SK-N-SH (cell line): ENCODE results near the gene SMAP2. TPM values are rescaled to one million over a fixed set of nuclear protein-coding genes. Genes with fewer than 3 reads are reported as not detected.

Experiments used
- CTCF ChIA-PET: fragments of 300-600, 350-600 bp; formaldehyde crosslinking; extraction: SDS; loops from one replicate; lab custom pipeline; 2021; lab: Yijun Ruan, JAX
- POLR2A ChIA-PET: fragments of 350-600 bp; sonication (Branson Sonifier 250); formaldehyde crosslinking; extraction: SDS; loops from one replicate; lab custom pipeline; 2020; ENCODE audit warnings: antibody characterized with exemption, inconsistent platforms; lab: Yijun Ruan, JAX
- DNase-seq: peaks from one replicate; pipeline ENCODE4 v3.0.0; 2012
- H2AFZ ChIP-seq: fragments of 200-600 bp; sonication (generic); 2 replicates; pipeline ENCODE4 v1.8.1; 2016; ENCODE audit warnings: antibody characterized with exemption, mild to moderate bottlenecking, low read depth
- H3F3A ChIP-seq: fragments of 200-600 bp; sonication (generic); replicated peaks from 2 replicates; pipeline ENCODE3; 2016; ENCODE audit warnings: antibody characterized with exemption, mild to moderate bottlenecking; ENCODE audit not compliant: insufficient read depth
- H3K27ac ChIP-seq, 2 experiments: fragments of 200-500 bp in 1 of 2; fragments of 200-600 bp in 1 of 2; sonication (Bioruptor generic) in 1 of 2; sonication (generic), shearing (Covaris generic) in 1 of 2; 2 replicates each; pipeline versions ENCODE4 v1.5.1 to v1.6.1; 2014 to 2016; ENCODE audit warnings: low read depth in 2 of 2, inconsistent platforms in 1 of 2, low read length in 1 of 2, mild to moderate bottlenecking in 1 of 2, mixed read lengths in 1 of 2
- H3K27me3 ChIP-seq: fragments of 200-600 bp; sonication (generic), shearing (Covaris generic); 2 replicates; pipeline ENCODE4 v1.6.1; 2016; ENCODE audit warnings: mixed run types; ENCODE audit not compliant: insufficient read depth
- H3K36me3 ChIP-seq, 2 experiments: fragments of 200-500 bp in 1 of 2; fragments of 200-600 bp in 1 of 2; sonication (Bioruptor generic) in 1 of 2; sonication (generic) in 1 of 2; replicated peaks in 1 of 2; 2 replicates each; pipeline versions ENCODE3 to v1.5.1; 2014 to 2016; ENCODE audit warnings: low read length in 1 of 2, mild to moderate bottlenecking in 1 of 2; ENCODE audit not compliant: insufficient read depth in 2 of 2, control insufficient read depth in 1 of 2
- H3K4me1 ChIP-seq, 2 experiments: fragments of 200-500 bp in 1 of 2; fragments of 200-600 bp in 1 of 2; sonication (Bioruptor generic) in 1 of 2; sonication (generic), shearing (Covaris generic) in 1 of 2; 2 replicates each; pipeline versions ENCODE4 v1.5.1 to v1.6.1; 2014 to 2016; ENCODE audit warnings: low read depth in 1 of 2, low read length in 1 of 2, mixed run types in 1 of 2; ENCODE audit not compliant: insufficient read depth in 2 of 2, control insufficient read depth in 1 of 2
- H3K4me2 ChIP-seq: fragments of 200-600 bp; sonication (generic), shearing (Covaris generic); 2 replicates; pipeline ENCODE4 v1.6.1; 2017; ENCODE audit warnings: mixed run types
- H3K4me3 ChIP-seq, 2 experiments: fragments of 200-500 bp in 1 of 2; fragments of 200-600 bp in 1 of 2; sonication (Bioruptor generic) in 1 of 2; sonication (generic), shearing (Covaris generic) in 1 of 2; 2 replicates each; pipeline versions ENCODE4 v1.5.1 to v1.8.1; 2014 to 2016; ENCODE audit warnings: low read depth in 2 of 2, inconsistent platforms in 1 of 2, low read length in 1 of 2, mild to moderate bottlenecking in 1 of 2, mixed read lengths in 1 of 2, moderate library complexity in 1 of 2
- H3K79me2 ChIP-seq: fragments of 200-600 bp; sonication (generic); 2 replicates; pipeline ENCODE4 v1.8.1; 2017; ENCODE audit warnings: mild to moderate bottlenecking; ENCODE audit not compliant: insufficient read depth
- H3K9ac ChIP-seq: fragments of 200-600 bp; sonication (generic); 2 replicates; pipeline ENCODE4 v1.6.1; 2017; ENCODE audit warnings: mixed run types
- H3K9me2 ChIP-seq: fragments of 200-600 bp; sonication (generic); 2 replicates; pipeline ENCODE4 v1.6.1; 2017; ENCODE audit warnings: mixed run types
- H3K9me3 ChIP-seq: fragments of 200-600 bp; sonication (generic); 2 replicates; pipeline ENCODE4 v1.6.1; 2017; ENCODE audit warnings: mixed run types, mild to moderate bottlenecking, moderate library complexity
- H4K20me1 ChIP-seq: fragments of 200-600 bp; sonication (generic); 2 replicates; pipeline ENCODE4 v1.6.1; 2017; ENCODE audit warnings: mild to moderate bottlenecking, mixed run types; ENCODE audit not compliant: insufficient read depth
- EP300 ChIP-seq, 2 experiments: IDR thresholded peaks; 2 replicates each; pipeline versions ENCODE4 v1.4.0 to v1.6.1; 2012; ENCODE audit warnings: borderline replicate concordance in 1 of 2, low read depth in 1 of 2, low read length in 1 of 2
- EZH2phosphoT487 ChIP-seq: fragments of 200-600 bp; sonication (generic); IDR thresholded peaks from 2 replicates; pipeline ENCODE4 v1.6.1; 2017; ENCODE audit warnings: low read depth, mixed run types, mild to moderate bottlenecking, antibody characterized with exemption, moderate library complexity, borderline replicate concordance
- GATA2 ChIP-seq: sonication (generic); formaldehyde crosslinking; IDR thresholded peaks from 2 replicates; pipeline ENCODE4 v1.5.0; 2020; ENCODE audit warnings: mild to moderate bottlenecking, missing genetic modification reagents
- MXI1 ChIP-seq: IDR thresholded peaks from 2 replicates; pipeline ENCODE4 v1.6.1; 2012; ENCODE audit warnings: mild to moderate bottlenecking, low read depth, low read length, improper control_type of control experiment
- POLR2AphosphoS5 ChIP-seq: IDR thresholded peaks from 2 replicates; pipeline ENCODE4 v1.6.1; 2012; ENCODE audit warnings: low read depth, low read length
- RCOR1 ChIP-seq: fragments of 150-350 bp; IDR thresholded peaks from 2 replicates; pipeline ENCODE4 v1.6.1; 2017; ENCODE audit warnings: antibody characterized with exemption, low read length
- RFX5 ChIP-seq: IDR thresholded peaks from 2 replicates; pipeline ENCODE4 v1.6.1; 2012; ENCODE audit warnings: mild to moderate bottlenecking, improper control_type of control experiment, low read length
- RXRA ChIP-seq: IDR thresholded peaks from 2 replicates; pipeline ENCODE4 v1.4.0; 2012; ENCODE audit warnings: low read depth, mild to moderate bottlenecking, borderline replicate concordance
- SIN3A ChIP-seq: IDR thresholded peaks from 2 replicates; pipeline ENCODE4 v1.6.1; 2012; ENCODE audit warnings: low read depth, mild to moderate bottlenecking, low read length, moderate library complexity, borderline replicate concordance
- SMC3 ChIP-seq: IDR thresholded peaks from 2 replicates; pipeline ENCODE4 v1.6.1; 2012; ENCODE audit warnings: low read depth, low read length, improper control_type of control experiment
- TAF1 ChIP-seq: IDR thresholded peaks from 2 replicates; pipeline ENCODE4 v1.6.1; 2012; ENCODE audit warnings: low read depth, mild to moderate bottlenecking, low read length, moderate library complexity, borderline replicate concordance
- TCF12 ChIP-seq: IDR thresholded peaks from 2 replicates; pipeline ENCODE4 v1.4.0; 2012
- YY1 ChIP-seq: IDR thresholded peaks from 2 replicates; pipeline ENCODE4 v1.4.0; 2012; ENCODE audit warnings: low read depth, mild to moderate bottlenecking
- WGBS: methylation state at CpG from one replicate; pipeline ENCODE4 v1.1.6; 2017; ENCODE audit warnings: low lambda C conversion rate; 5-methylcytosine and 5-hydroxymethylcytosine counted together
- polyA plus RNA-seq, 3 experiments: library from polyadenylated mRNA; depleted of rRNA; stranded (reverse); fragments of >200 nt; gene quantifications; 2 replicates each; pipeline ENCODE4 v1.2.3, GENCODE V29; 2012
- TF ChIP-seq, protein P1 (sequence below): IDR thresholded peaks from 2 replicates; pipeline ENCODE4; 2012
- TF ChIP-seq, protein P2 (sequence below): IDR thresholded peaks from 2 replicates; pipeline ENCODE4 v1.6.1; 2012; ENCODE audit warnings: mild to moderate bottlenecking, low read depth, low read length, moderate library complexity
- TF ChIP-seq, protein P3 (sequence below): IDR thresholded peaks from 2 replicates; pipeline ENCODE4 v1.4.0; 2012; ENCODE audit warnings: low read depth
- TF ChIP-seq, protein P4 (sequence below): IDR thresholded peaks from 2 replicates; pipeline ENCODE4 v1.4.0; 2012; ENCODE audit warnings: low read depth, borderline replicate concordance
- TF ChIP-seq, protein P5 (sequence below): IDR thresholded peaks from 2 replicates; pipeline ENCODE4 v1.4.0; 2012; ENCODE audit warnings: low read depth, borderline replicate concordance
- TF ChIP-seq, protein P6 (sequence below): fragments of 200-600 bp; sonication (generic); IDR thresholded peaks from 2 replicates; pipeline ENCODE4 v1.6.1; 2017; ENCODE audit warnings: antibody characterized with exemption, mild to moderate bottlenecking, moderate library complexity

SMAP2 gene
- polyA plus RNA-seq, 1 of the 3 experiments (the other 2 are of a cell fraction): 11.2 TPM

DNA sequence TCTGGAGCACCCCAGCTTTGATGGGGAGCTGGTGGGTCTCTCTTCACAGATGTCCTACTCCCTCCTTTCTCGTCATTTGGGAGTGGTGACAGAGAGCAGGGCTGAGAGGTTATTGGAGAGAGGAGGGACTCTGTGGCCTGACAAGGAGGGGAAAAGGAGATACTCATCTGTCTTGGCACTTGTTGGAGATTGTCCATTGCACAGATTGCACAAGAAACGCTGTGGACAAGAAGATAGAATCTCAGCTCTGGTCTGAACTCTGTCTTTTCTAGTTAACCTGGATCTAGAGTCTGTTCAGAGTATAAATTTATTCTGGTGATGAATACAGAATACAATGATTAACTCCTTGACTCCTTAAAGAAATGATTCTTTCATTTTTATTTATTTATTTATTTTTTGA lies 22.4 kb upstream of the SMAP2 start:
- ChIA-PET POLR2A (no interaction called here), CTCF (interaction anchor here (0.6 to 9.4 kb wide), 5 partner anchors 14 to 264 kb away, joined by 3 to 71 read pairs (median 7); no protein-coding TSS in a partner anchor)
- Histone ChIP-seq H3K27me3 (no peaks in the 10 kb centered on the region), H3K9ac (no peak overlapping the region), H3K36me3 (no peaks in the 10 kb centered on the region), H3K4me2 (no peak overlapping the region), H3K27ac (no peak overlapping the region), H3K79me2 (no peaks in the 10 kb centered on the region), H4K20me1 (no peaks in the 10 kb centered on the region), H3K4me3 (no peak overlapping the region), H3K9me2 (no peaks in the 10 kb centered on the region), H3K9me3 (no peaks in the 10 kb centered on the region), H2AFZ (no peak overlapping the region), H3F3A (no peaks in the 10 kb centered on the region), H3K4me1 (no peaks in the 10 kb centered on the region)
- TF ChIP-seq, protein P1, sequence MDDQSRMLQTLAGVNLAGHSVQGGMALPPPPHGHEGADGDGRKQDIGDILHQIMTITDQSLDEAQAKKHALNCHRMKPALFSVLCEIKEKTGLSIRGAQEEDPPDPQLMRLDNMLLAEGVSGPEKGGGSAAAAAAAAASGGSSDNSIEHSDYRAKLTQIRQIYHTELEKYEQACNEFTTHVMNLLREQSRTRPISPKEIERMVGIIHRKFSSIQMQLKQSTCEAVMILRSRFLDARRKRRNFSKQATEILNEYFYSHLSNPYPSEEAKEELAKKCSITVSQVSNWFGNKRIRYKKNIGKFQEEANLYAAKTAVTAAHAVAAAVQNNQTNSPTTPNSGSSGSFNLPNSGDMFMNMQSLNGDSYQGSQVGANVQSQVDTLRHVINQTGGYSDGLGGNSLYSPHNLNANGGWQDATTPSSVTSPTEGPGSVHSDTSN: no peak
- no peak for TF ChIP-seq GATA2 (CRISPR knock-in tag)
- TF ChIP-seq, protein P2, sequence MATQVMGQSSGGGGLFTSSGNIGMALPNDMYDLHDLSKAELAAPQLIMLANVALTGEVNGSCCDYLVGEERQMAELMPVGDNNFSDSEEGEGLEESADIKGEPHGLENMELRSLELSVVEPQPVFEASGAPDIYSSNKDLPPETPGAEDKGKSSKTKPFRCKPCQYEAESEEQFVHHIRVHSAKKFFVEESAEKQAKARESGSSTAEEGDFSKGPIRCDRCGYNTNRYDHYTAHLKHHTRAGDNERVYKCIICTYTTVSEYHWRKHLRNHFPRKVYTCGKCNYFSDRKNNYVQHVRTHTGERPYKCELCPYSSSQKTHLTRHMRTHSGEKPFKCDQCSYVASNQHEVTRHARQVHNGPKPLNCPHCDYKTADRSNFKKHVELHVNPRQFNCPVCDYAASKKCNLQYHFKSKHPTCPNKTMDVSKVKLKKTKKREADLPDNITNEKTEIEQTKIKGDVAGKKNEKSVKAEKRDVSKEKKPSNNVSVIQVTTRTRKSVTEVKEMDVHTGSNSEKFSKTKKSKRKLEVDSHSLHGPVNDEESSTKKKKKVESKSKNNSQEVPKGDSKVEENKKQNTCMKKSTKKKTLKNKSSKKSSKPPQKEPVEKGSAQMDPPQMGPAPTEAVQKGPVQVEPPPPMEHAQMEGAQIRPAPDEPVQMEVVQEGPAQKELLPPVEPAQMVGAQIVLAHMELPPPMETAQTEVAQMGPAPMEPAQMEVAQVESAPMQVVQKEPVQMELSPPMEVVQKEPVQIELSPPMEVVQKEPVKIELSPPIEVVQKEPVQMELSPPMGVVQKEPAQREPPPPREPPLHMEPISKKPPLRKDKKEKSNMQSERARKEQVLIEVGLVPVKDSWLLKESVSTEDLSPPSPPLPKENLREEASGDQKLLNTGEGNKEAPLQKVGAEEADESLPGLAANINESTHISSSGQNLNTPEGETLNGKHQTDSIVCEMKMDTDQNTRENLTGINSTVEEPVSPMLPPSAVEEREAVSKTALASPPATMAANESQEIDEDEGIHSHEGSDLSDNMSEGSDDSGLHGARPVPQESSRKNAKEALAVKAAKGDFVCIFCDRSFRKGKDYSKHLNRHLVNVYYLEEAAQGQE: no peak
- no peak for TF ChIP-seq SIN3A
- no peak for TF ChIP-seq EP300 (IDR thresholded peaks at IDR 0.05; ENCODE audit: borderline replicate concordance in 1 of 2, low read depth in 1 of 2, low read length in 1 of 2)
- TF ChIP-seq, protein P3, sequence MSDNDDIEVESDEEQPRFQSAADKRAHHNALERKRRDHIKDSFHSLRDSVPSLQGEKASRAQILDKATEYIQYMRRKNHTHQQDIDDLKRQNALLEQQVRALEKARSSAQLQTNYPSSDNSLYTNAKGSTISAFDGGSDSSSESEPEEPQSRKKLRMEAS: no peak
- no peak for TF ChIP-seq TAF1
- TF ChIP-seq TCF12: no peak
- no peak for TF ChIP-seq POLR2AphosphoS5
- no peak for TF ChIP-seq YY1
- no peak for TF ChIP-seq RCOR1
- TF ChIP-seq RXRA: no peak
- TF ChIP-seq, protein P4, sequence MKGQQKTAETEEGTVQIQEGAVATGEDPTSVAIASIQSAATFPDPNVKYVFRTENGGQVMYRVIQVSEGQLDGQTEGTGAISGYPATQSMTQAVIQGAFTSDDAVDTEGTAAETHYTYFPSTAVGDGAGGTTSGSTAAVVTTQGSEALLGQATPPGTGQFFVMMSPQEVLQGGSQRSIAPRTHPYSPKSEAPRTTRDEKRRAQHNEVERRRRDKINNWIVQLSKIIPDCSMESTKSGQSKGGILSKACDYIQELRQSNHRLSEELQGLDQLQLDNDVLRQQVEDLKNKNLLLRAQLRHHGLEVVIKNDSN: no peak
- TF ChIP-seq, protein P5, sequence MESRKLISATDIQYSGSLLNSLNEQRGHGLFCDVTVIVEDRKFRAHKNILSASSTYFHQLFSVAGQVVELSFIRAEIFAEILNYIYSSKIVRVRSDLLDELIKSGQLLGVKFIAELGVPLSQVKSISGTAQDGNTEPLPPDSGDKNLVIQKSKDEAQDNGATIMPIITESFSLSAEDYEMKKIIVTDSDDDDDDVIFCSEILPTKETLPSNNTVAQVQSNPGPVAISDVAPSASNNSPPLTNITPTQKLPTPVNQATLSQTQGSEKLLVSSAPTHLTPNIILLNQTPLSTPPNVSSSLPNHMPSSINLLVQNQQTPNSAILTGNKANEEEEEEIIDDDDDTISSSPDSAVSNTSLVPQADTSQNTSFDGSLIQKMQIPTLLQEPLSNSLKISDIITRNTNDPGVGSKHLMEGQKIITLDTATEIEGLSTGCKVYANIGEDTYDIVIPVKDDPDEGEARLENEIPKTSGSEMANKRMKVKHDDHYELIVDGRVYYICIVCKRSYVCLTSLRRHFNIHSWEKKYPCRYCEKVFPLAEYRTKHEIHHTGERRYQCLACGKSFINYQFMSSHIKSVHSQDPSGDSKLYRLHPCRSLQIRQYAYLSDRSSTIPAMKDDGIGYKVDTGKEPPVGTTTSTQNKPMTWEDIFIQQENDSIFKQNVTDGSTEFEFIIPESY: no peak
- TF ChIP-seq, protein P6, sequence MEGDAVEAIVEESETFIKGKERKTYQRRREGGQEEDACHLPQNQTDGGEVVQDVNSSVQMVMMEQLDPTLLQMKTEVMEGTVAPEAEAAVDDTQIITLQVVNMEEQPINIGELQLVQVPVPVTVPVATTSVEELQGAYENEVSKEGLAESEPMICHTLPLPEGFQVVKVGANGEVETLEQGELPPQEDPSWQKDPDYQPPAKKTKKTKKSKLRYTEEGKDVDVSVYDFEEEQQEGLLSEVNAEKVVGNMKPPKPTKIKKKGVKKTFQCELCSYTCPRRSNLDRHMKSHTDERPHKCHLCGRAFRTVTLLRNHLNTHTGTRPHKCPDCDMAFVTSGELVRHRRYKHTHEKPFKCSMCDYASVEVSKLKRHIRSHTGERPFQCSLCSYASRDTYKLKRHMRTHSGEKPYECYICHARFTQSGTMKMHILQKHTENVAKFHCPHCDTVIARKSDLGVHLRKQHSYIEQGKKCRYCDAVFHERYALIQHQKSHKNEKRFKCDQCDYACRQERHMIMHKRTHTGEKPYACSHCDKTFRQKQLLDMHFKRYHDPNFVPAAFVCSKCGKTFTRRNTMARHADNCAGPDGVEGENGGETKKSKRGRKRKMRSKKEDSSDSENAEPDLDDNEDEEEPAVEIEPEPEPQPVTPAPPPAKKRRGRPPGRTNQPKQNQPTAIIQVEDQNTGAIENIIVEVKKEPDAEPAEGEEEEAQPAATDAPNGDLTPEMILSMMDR: no peak
- no peak for TF ChIP-seq RFX5
- TF ChIP-seq MXI1: no peak
- TF ChIP-seq EZH2phosphoT487: no peak
- no peak for TF ChIP-seq SMC3
- no peak for DNase-seq
- 60% methylated on average over 2 of the region's 2 CpGs for WGBS
